K562 (cell line): ENCODE measurements around the gene NR1D2. TPM values are rescaled to one million over a fixed set of nuclear protein-coding genes. Genes with fewer than 3 reads are reported as not detected.

Experiments
- ADNP ChIP-seq: fragments of 200-800 bp; sonication (Bioruptor generic); IDR thresholded peaks from 2 replicates; pipeline ENCODE4 v1.6.1; 2016; ENCODE audit warnings: missing genetic modification characterization, missing compliant biosample characterization
- ATF1 ChIP-seq, 2 experiments: fragments of 450-650 bp in 1 of 2; IDR thresholded peaks; 2 replicates each; pipeline ENCODE4 v1.6.1; 2016; ENCODE audit warnings: missing compliant biosample characterization in 1 of 2, missing genetic modification characterization in 1 of 2
- CHCHD3 ChIP-seq: fragments of 250-450 bp; sonication (Bioruptor Pico); IDR thresholded peaks from 2 replicates; pipeline ENCODE4 v2.1.2; 2022; ENCODE audit warnings: mild to moderate bottlenecking
- CREBBP ChIP-seq: IDR thresholded peaks from one replicate; pipeline ENCODE4 v1.6.1; 2012; ENCODE audit warnings: low read depth, mild to moderate bottlenecking, control low read depth, inconsistent platforms, low read length
- FOXJ3 ChIP-seq: sonication (generic); formaldehyde crosslinking; IDR thresholded peaks from 2 replicates; pipeline ENCODE4 v1.4.0; 2020; ENCODE audit warnings: mild to moderate bottlenecking, missing genetic modification reagents
- MYBL2 ChIP-seq, 2 experiments: fragments of 450-650 bp in 1 of 2; sonication (generic) in 1 of 2; formaldehyde crosslinking in 1 of 2; IDR thresholded peaks; 2 replicates each; pipeline versions ENCODE4 v1.6.1 to v1.8.1; 2017 to 2022; ENCODE audit warnings: borderline replicate concordance in 1 of 2, inconsistent platforms in 1 of 2, low read depth in 1 of 2, mild to moderate bottlenecking in 1 of 2, missing genetic modification reagents in 1 of 2, moderate library complexity in 1 of 2
- NCOA4 ChIP-seq: fragments of 450-650 bp; IDR thresholded peaks from 2 replicates; pipeline ENCODE4 v1.6.1; 2018; ENCODE audit warnings: mild to moderate bottlenecking; ENCODE audit not compliant: partially characterized antibody
- OTX1 ChIP-seq: fragments of 450-650 bp; formaldehyde crosslinking; IDR thresholded peaks from 2 replicates; pipeline ENCODE4 v1.4.0; 2022; ENCODE audit warnings: mild to moderate bottlenecking
- PHF21A ChIP-seq: fragments of 450-650 bp; IDR thresholded peaks from 2 replicates; pipeline ENCODE4 v1.6.1; 2017; ENCODE audit warnings: low read depth, borderline replicate concordance
- PHF8 ChIP-seq: fragments of 200-600 bp; sonication (generic); IDR thresholded peaks from 2 replicates; pipeline ENCODE4 v1.6.1; 2012; ENCODE audit warnings: mixed run types, mild to moderate bottlenecking, inconsistent platforms, low read length, moderate library complexity, borderline replicate concordance
- RBM25 ChIP-seq: fragments of 200-400 bp; formaldehyde crosslinking; IDR thresholded peaks from 2 replicates; pipeline ENCODE4 v1.6.1; 2018; ENCODE audit warnings: low read length, low read depth, moderate library complexity; ENCODE audit not compliant: severe bottlenecking
- SMAD4 ChIP-seq: fragments of 250-450 bp; sonication (Bioruptor Pico); conservative IDR thresholded peaks from 2 replicates; pipeline ENCODE4 v1.8.0; 2021; ENCODE audit warnings: inconsistent platforms, mild to moderate bottlenecking, moderate library complexity
- TAF15 ChIP-seq: fragments of 200-400 bp; formaldehyde crosslinking; IDR thresholded peaks from 2 replicates; pipeline ENCODE4 v1.6.1; 2017; ENCODE audit warnings: mild to moderate bottlenecking, low read depth, low read length, moderate library complexity
- THRAP3 ChIP-seq: fragments of 450-650 bp; IDR thresholded peaks from 2 replicates; pipeline ENCODE4 v1.6.1; 2016; ENCODE audit warnings: mild to moderate bottlenecking, inconsistent platforms, borderline replicate concordance
- ZNF699 ChIP-seq: fragments of 250-450 bp; sonication (Bioruptor Pico); IDR thresholded peaks from 2 replicates; pipeline ENCODE4 v1.8.0; 2021; ENCODE audit warnings: mild to moderate bottlenecking, moderate library complexity; ENCODE audit not compliant: insufficient replicate concordance
- ZSCAN29 ChIP-seq: fragments of 450-650 bp; IDR thresholded peaks from 2 replicates; pipeline ENCODE4 v1.6.1; 2017
- polyA plus RNA-seq, 8 experiments: library from polyadenylated mRNA; depleted of rRNA in 4 of 8; stranded (reverse) in 5 of 8; unstranded in 3 of 8; fragments of >200 nt; fragmentation: Nextera tagmentation in 2 of 8; fragmentation: Illumina TruSeq in 1 of 8; extraction: Ambion mirVana in 2 of 8; extraction: Trizol in 1 of 8; gene quantifications; 2 replicates each; pipeline versions ENCODE4 v1.2.1 to v1.2.3, GENCODE V29; 2011 to 2014; ENCODE audit warnings: inconsistent platforms in 1 of 8, missing spikeins in 1 of 8
- total RNA-seq, 7 experiments: library from RNA; depleted of rRNA in 6 of 7; stranded (reverse); fragments of >200 nt in 6 of 7; fragmentation: Illumina TruSeq in 2 of 7; extraction: Trizol in 2 of 7; gene quantifications; 2 replicates each; pipeline versions ENCODE4 v1.2.1 to v1.2.3, GENCODE V29; 2011 to 2021; ENCODE audit warnings: low replicate concordance in 1 of 7
- TF ChIP-seq, protein P1 (sequence below): fragments of 450-650 bp; conservative IDR thresholded peaks from 2 replicates; pipeline ENCODE4 v1.6.1; 2016; ENCODE audit warnings: missing genetic modification characterization, low read depth, mild to moderate bottlenecking, missing compliant biosample characterization, moderate library complexity
- TF ChIP-seq, protein P2 (sequence below): IDR thresholded peaks from 3 replicates; pipeline ENCODE4 v1.6.1; 2011; ENCODE audit warnings: borderline replicate concordance, mild to moderate bottlenecking; ENCODE audit not compliant: insufficient read length, insufficient read depth
- TF ChIP-seq, protein P3 (sequence below): sonication (generic); formaldehyde crosslinking; IDR thresholded peaks from 2 replicates; pipeline ENCODE4 v1.8.0; 2023; ENCODE audit warnings: mild to moderate bottlenecking, missing genetic modification reagents
- TF ChIP-seq, protein P4 (sequence below): fragments of 450-650 bp; IDR thresholded peaks from 2 replicates; pipeline ENCODE4 v1.6.1; 2016; ENCODE audit warnings: low read depth, mild to moderate bottlenecking, moderate library complexity
- TF ChIP-seq, protein P5 (sequence below), 2 experiments: IDR thresholded peaks; 2 replicates each; pipeline ENCODE4 v1.6.1; 2012; ENCODE audit warnings: improper control_type of control experiment in 2 of 2, low read depth in 2 of 2, low read length in 2 of 2, borderline replicate concordance in 1 of 2

NR1D2 gene
- total and polyA plus RNA-seq, 9 of the 15 experiments (the other 6 are each of a cell fraction or from before 2014, with no cell fraction given) = 1.2 to 5.5 (median 2.9) TPM

DNA sequence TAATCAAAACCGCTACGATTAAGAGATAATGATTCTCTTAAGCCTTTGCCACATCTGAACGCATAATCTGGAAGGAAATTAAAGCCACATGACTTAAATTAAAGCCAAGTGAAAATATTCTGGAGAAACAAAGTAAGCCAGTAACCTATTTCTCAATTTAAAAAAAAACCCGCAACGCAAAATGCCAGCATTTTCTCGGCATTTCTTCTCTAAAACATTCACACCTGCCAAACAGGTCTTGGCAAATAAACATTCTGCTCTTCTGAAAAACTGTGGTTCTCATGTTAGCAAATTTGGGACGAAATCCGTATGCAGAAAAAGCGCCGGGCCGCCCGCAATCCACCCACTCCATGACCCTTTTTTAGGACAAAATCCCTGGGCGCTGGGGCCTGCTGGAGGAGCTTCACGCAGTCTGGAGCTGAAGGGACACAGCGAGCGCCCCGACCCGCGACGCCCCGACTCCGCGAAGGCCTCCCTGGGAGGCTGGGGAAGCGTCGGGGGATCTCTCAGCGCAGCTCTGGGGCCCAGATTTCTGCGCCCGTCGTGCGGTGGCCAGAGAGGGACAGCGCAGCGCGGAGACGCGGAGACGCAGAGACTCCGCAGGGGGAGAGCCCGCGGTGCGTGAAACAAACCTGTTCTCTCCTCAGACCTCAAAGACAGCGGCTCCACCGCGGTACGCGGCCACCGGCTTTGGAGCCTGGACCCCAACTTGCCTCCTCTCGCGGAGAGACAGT, 28.8 kb upstream of the NR1D2 start (continued):
- TF ChIP-seq MYBL2 (IDR thresholded peaks at IDR 0.05; ENCODE audit: low read depth) (no peak), MYBL2 (CRISPR knock-in tag; IDR thresholded peaks at IDR 0.05; ENCODE audit: borderline replicate concordance) (no peak), ZNF699 (CRISPR knock-in tag) (no peak), ADNP (no peak), ZSCAN29 (peak; percentile 72; the same call in 1 of the 2 replicates), NCOA4 (no peak), TAF15 (no peak), OTX1 (CRISPR knock-in tag) (no peak), PHF8 (peak; percentile 76; the same call in 1 of the 2 replicates), THRAP3 (no peak), PHF21A (peak; percentile 48; the same call in 1 of the 2 replicates), ATF1 (CRISPR knock-in tag; IDR thresholded peaks at IDR 0.05) (no peak), ATF1 (tag; IDR thresholded peaks at IDR 0.05) (no peak), CHCHD3 (CRISPR knock-in tag) (no peak), FOXJ3 (CRISPR knock-in tag) (no peak), RBM25 (no peak), SMAD4 (CRISPR knock-in tag) (0 out of 2 replicates have a peak, but pooled peaks have one; percentile 63), CREBBP (no peak)
- TF ChIP-seq, protein P1, sequence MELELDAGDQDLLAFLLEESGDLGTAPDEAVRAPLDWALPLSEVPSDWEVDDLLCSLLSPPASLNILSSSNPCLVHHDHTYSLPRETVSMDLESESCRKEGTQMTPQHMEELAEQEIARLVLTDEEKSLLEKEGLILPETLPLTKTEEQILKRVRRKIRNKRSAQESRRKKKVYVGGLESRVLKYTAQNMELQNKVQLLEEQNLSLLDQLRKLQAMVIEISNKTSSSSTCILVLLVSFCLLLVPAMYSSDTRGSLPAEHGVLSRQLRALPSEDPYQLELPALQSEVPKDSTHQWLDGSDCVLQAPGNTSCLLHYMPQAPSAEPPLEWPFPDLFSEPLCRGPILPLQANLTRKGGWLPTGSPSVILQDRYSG (tag) = no peak
- TF ChIP-seq, protein P2, sequence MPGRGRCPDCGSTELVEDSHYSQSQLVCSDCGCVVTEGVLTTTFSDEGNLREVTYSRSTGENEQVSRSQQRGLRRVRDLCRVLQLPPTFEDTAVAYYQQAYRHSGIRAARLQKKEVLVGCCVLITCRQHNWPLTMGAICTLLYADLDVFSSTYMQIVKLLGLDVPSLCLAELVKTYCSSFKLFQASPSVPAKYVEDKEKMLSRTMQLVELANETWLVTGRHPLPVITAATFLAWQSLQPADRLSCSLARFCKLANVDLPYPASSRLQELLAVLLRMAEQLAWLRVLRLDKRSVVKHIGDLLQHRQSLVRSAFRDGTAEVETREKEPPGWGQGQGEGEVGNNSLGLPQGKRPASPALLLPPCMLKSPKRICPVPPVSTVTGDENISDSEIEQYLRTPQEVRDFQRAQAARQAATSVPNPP = no peak
- TF ChIP-seq, protein P3, sequence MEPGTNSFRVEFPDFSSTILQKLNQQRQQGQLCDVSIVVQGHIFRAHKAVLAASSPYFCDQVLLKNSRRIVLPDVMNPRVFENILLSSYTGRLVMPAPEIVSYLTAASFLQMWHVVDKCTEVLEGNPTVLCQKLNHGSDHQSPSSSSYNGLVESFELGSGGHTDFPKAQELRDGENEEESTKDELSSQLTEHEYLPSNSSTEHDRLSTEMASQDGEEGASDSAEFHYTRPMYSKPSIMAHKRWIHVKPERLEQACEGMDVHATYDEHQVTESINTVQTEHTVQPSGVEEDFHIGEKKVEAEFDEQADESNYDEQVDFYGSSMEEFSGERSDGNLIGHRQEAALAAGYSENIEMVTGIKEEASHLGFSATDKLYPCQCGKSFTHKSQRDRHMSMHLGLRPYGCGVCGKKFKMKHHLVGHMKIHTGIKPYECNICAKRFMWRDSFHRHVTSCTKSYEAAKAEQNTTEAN (CRISPR knock-in tag) = no peak
- TF ChIP-seq, protein P4, sequence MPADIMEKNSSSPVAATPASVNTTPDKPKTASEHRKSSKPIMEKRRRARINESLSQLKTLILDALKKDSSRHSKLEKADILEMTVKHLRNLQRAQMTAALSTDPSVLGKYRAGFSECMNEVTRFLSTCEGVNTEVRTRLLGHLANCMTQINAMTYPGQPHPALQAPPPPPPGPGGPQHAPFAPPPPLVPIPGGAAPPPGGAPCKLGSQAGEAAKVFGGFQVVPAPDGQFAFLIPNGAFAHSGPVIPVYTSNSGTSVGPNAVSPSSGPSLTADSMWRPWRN = no peak
- TF ChIP-seq, protein P5, sequence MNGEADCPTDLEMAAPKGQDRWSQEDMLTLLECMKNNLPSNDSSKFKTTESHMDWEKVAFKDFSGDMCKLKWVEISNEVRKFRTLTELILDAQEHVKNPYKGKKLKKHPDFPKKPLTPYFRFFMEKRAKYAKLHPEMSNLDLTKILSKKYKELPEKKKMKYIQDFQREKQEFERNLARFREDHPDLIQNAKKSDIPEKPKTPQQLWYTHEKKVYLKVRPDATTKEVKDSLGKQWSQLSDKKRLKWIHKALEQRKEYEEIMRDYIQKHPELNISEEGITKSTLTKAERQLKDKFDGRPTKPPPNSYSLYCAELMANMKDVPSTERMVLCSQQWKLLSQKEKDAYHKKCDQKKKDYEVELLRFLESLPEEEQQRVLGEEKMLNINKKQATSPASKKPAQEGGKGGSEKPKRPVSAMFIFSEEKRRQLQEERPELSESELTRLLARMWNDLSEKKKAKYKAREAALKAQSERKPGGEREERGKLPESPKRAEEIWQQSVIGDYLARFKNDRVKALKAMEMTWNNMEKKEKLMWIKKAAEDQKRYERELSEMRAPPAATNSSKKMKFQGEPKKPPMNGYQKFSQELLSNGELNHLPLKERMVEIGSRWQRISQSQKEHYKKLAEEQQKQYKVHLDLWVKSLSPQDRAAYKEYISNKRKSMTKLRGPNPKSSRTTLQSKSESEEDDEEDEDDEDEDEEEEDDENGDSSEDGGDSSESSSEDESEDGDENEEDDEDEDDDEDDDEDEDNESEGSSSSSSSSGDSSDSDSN (IDR thresholded peaks at IDR 0.05; ENCODE audit: borderline replicate concordance in 1 of 2, low read depth in 2 of 2, low read length in 2 of 2) = no peak
